HG03064 (cell line): Measurements from ENCODE around the gene IL6R.
"Not testable (repeated sequence)": the region's sequence is repeated elsewhere in the genome, so short reads cannot be mapped to it uniquely, and the experiment has no call there.

Source experiments
- ATAC-seq: cut with Tn5 transposase; IDR thresholded peaks from one replicate; pipeline ENCODE4 v1.9.1; 2021; ENCODE audit warnings: low read depth; ENCODE audit not compliant: unreplicated experiment

Gene IL6R

DNA sequence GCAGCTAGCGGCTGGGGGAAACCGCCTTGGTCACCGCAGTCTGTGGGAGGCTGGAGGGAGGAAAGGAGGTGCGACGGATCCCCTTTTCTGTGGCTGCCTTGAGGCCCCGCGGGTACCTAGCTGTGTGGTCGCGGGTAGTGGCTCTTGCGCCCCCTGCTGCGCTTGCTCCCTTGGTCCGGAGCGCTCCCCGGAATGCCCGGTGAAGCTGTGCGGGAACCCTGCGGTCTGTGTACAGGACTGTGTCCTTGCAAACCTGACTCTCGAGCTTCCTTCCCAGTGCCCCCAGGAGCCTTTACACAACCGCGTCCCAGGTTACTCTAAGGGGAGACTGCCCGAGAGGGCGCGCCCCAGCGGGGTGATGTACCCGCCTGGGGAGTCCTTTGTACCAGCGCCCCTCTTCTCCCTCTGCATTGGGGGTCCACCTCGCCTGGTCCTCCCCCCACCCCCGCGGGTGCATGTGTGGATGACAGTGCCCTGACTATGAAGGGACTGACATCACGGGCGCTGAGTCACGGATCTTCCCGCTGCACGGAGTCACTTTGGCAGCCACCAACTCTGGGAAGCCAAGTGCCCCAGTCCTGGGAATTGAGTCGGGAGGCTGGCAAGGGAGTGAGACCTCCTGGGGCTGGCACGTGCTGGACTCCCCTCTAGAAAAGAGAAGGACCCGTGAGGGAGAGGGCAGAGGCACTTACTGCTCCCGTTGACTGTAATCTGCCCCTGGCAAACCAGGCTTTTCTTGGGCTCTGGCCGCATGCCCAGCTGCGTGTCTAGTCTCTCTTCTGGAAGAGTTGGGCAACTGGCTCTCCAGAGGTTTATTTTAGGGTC is 816 bp downstream of the IL6R start:
- ATAC-seq: no peak

GRCh38 chr1:154406572-154406879 is 1.4 kb downstream of the IL6R start:
- no peak for ATAC-seq

DNA sequence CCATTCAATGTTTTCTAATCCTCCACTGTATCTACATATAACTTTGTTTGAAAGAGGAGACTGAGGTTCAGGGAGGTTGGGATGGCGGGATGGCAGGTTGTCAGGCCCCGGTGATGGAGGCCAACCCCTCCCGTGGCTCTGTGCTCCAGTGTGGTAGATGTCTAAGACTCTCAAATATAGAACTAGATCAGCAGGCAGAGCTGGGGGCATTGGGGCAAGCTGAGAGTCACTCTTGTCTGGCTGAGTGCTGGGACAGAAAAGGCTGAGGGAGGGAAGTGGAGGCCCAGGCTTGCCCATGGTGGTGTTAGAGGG is 1.7 kb downstream of the IL6R start:
- no peak for ATAC-seq

DNA sequence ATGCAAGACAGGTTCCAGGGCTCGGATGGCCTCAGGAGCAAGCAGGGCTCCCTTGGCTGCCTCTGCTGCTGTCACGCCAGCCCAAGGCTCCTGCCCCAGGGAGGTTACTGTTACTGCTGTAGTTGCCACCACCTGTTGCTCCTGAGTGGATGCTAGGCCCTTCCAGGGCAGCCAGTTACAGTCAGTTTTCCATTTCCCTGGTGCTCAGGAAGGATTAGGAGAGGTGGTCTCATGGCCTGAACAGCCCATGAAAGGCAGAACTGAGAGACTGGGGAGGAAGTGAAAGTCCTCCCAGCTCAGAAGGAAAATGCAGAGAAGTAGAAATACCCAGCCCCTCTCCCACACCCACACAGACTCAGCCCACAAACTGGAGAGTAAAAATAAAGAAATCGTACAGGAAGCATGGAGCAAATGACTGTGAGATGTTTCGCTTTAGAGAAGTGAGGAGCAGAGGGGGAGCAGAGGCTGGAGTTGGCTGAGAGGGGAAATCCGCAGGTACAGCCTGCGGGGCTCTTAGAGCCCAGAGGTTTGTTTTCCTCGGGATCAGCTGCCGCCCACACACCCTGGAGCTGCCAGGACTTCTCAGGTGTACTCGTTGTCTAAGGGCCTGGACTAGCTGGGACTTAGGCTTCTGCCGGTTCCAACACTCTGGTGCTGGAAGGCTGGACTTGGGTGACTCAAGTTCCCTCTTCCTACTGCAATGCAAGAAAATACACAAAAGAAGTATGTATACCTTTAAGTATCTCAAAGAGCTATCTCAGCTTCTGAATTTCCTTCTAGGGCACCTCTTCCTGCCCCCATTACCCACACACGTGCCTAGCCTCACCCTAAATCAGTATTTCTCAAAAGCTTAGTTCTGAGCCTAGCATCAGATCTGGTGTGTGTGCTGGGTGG is 2.3 kb downstream of the IL6R start:
- no peak for ATAC-seq

GRCh38 chr1:154408174-154408777 is 3.1 kb downstream of the IL6R start:
- no peak for ATAC-seq

DNA sequence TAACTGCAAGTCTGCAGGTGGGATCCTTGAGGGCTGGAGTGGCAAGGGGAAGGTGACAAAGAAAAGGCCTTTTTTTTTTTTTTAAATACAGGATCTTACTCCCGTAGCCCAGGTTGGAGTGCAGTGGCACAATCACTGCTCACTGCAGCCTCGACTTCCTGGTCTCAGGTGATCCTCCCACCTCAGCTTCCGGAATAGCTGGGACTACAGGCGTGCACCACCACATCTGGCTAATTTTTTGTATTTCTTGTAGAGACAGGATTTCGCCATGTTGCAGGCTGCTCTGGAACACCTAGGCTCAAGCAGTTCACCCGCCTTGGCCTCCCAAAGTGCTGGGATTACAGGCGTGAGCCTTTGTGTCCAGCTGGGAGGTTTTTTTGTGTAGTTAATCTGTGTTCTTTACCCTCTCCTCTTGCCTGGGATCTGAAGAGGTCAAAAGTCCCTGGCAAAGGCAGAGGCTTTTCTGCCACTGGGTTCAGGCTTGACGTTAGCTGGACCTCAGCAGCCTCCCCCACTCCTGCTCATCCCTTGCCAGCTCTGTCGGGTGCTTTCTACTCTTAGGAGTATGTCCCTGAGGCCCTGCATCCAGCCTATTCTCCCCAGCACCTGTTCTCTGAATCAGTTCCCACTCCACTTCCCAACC is 5.2 kb downstream of the IL6R start:
- ATAC-seq: no peak

GRCh38 chr1:154411525-154411924 is 6.4 kb downstream of the IL6R start:
- no peak for ATAC-seq

DNA sequence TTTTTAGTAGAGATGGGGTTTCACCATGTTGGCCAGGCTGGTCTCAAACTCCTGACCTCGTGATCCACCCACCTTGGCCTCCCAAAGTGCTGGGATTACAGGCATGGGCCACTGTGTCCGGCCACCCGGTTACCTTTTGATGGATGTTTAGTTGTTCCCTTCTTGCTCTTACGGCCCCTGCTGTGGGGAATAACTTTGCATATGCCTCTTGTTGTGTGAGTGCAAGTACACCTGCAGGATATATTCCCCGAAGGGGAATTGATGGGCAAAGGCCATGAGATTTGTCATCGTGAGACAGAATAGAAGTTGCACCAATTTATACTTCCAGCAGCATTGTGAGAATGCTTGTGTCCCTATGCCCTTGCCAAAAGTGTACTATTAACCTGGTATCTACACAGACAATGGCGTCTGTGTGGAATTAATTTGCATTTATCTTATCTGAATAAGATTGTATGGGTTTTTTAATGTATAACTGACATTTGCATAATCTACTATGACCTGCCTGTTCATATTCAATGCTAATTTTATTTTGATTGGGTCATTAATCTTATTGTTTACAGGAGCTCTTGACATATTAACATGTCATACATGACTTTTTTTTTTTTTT is 8.1 kb downstream of the IL6R start:
- no peak for ATAC-seq

DNA sequence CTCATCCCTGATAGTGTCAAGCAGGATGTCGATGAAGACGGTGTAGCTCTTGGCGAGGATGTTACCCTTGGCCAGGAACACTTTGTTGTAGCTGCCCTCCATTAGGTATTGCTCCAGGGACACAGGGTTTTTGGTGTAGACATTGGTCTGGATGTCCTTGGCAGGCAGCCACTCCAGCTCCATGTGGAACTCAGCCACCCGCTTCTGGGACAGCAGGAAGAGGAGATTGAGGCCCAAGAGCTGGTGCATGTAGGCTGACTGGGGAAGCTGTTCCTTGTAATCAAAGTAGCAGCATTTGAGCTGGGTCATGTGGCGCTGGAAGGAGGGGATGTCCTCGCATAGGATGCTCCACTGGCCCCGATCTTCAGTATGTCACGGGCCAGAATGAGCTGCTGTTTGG is 9.5 kb downstream of the IL6R start:
- ATAC-seq: no peak

GRCh38 chr1:154416471-154417337 is 11.6 kb downstream of the IL6R start:
- no peak for ATAC-seq

GRCh38 chr1:154417338-154417608 is 12.1 kb downstream of the IL6R start:
- no peak for ATAC-seq

GRCh38 chr1:154418062-154418921 is 13.1 kb downstream of the IL6R start:
- ATAC-seq: no peak

DNA sequence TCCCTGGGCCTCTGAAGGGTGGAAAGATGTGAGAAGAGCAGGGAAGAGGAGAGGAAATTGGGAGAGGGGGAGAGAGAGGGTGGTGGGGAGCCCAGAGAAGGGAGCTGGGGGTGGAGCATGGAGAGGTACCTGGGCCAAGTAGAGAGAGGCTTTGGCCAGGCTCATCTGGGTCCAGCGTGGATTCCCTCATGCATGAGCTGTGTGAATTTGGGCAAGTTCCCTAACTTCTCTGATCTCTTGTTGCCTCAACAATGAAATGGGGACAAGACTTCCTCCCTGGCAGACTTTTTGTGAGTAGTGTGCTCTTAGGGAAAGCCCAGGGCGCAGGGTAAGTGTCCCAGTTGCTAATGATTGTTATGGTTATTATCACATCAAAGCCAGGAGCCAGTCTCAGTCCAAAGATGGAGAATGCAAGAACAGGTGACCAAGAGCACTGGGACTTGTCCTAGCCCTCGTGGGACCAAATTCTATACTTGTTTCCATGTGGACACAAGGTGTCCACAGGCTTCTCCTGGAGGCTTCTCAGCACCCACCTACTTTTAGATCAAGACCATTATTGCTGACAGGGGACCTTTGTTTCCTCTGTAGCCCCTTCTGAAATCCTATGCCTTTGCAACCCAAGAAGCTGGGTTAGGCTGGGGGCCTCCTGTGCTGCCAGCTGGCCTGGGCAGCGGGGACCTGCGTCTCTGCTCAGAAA is 13.9 kb downstream of the IL6R start:
- no peak for ATAC-seq

- no peak for ATAC-seq
Measured at GRCh38 chr1:154419620-154420571, 14.8 kb downstream of the IL6R start.

DNA sequence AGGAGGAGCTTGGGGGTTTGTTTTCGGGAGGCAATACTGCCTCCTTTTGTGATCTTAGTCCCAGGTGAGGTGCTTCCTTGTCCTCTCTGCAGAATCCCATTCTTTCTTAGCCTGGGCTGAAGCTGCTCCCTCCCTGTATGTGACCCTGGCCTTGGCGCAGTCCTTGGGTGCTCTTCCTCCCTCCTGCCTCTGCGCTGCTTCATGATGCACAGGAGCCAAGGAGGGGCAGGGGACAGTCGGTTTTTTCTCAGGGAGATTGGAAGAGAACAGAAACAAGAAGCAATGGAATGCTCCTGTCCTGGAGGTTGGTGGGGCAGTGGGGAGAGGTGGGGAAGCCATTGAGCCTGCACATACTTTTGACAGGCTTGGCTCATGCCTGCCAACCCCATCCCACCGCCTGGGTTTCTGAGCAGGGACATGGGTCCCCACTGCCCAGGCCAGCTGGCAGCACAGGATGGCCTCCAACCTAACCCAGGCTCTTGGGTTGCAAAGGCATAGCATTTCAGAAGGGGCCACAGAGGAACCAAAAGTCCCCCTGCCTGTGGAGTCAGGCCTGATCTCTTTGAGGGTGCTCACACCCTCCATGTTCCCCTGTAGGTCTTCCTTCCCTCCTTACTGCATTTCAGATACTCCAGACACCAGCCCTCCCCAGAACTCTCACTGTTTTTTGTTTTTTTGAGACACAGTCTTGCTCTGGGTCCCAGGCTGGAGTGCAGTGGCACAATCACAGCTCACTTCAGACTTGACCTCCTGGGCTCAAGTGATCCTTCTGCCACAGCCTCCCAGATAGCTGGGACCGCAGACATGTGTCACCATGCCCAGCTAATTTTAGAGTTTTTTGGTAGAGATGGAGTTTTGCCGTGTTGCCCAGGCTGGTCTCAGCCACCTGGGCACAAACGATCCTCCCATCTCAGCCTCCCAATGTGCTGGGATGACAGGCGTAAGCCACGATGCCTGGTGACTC is 16.1 kb downstream of the IL6R start:
- no peak for ATAC-seq

DNA sequence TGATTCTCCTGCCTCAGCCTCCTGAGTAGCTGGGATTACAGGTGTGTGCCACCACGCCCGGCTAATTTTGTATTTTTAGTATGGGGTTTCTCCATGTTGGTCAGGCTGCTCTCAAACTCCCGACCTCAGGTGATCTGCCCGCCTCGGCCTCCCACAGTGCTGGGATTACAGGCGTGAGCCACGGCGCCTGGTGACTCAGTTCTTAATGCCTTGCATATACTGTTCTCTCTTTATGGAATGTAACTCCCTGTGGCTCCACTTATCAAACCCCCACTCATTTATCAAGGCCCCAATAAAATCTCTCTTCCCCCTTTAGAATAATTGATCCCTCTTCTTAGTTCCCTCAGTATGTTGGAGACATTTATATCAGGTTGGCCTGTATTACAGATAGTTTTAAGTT is 16.9 kb downstream of the IL6R start:
- not testable (repeated sequence) for ATAC-seq
